ENCODE measurements around the gene PSRC1.

Gene PSRC1

DNA sequence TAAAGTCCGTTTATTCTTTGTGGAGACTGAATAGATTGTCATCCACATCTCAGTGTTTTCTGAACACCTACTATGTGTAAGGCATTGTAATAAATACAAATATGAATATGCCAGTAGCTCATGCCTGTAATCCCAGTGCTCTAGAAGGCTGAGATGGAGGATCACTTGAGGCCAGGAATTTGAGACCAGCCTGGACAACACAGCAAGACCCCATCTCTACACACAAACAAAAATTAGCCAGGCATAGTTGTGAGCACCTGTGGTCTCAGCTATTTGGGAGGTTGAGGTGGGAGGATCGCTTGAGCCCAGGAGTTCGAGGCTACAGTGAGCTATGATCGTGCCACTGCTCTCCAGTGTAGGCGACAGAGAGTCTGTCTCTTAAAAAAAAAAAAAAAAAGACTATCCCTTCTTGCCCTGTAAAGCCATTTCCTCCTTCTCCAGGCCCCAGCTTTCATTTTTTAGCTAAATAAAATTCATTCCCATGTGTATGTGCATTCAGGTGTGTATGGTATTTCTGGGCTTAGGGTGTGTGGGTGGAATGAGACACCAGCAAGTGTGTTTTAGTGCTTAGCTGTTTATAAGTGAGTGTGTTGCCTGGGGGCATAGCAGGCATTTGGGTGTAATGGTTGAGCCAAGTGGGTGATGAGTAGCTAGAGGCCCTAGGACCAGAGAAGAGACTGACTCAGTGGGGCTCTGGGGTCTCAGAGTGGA, 25.8 kb downstream of the PSRC1 start:
- DNase-seq, result peak; percentile 10

DNA sequence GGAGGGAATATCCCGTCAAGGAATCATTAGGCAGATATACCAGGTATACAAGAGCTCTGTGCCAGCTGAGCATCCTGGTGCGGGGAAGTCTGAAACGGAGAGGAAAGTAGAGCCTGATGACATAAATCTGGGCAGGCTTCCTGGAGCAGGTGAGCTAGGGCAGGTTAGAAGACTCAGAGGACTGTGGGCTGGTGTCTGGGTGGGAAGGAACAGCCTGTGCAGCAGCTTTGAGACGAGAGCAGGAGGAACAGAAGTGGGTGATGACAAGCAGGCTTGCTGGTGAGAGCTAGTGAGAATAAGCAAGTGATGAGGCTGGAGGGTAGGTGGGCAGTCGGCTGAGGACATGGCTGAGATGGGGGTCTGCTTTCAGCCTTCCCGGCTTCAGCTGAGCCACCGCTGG, 26.9 kb downstream of the PSRC1 start:
- DNase-seq, result peak; percentile 23

DNA sequence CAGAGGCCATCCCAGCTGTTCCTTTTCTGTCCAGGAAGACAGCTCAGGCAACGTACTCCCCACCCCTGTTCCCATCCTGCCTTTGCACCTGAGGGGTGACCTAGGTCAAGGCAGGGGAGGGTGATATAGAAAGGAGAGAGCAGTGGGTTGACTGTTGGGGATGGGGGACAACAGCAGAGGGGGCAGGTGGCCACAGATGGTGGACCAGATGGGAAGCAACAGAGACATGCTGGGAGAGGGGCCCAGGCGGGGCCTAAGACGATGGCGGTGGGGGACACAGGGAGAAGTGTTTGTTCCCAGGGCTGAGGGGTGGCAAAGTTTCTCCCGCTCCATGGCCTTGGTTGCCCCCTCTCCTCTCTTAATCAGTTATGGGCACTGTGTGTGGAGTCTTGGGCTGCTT, 27.3 kb downstream of the PSRC1 start:
- DNase-seq, result peak; percentile 23

DNA sequence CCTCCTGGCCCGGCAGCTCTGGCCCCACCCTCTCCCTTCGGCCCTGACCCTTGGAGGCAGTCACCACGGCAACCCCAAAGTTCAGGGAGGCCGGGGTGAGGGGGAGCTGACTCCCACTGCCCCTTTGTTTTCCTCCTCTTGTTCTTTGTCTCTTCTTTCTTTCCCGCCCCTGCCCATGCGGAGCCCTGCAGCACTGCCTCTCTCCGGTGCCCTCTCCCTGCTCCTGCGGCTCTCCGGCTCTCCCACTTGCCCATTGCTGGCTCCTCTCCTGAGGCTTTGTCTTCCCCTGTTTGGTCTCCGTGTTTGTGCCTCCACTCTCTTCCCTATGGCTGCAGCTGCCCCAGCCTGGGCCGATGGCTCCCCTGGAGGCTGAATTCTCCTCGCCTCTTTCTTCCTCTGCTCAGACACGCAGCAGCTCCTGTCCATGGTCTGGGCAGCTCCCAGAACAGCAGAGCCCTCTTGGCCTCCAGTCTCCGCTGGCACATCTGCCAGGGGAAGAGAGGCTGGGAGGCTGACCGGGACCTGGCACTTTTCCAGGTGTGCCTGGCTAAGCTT, 27.8 kb downstream of the PSRC1 start:
- peak; percentile 28 for DNase-seq

DNA sequence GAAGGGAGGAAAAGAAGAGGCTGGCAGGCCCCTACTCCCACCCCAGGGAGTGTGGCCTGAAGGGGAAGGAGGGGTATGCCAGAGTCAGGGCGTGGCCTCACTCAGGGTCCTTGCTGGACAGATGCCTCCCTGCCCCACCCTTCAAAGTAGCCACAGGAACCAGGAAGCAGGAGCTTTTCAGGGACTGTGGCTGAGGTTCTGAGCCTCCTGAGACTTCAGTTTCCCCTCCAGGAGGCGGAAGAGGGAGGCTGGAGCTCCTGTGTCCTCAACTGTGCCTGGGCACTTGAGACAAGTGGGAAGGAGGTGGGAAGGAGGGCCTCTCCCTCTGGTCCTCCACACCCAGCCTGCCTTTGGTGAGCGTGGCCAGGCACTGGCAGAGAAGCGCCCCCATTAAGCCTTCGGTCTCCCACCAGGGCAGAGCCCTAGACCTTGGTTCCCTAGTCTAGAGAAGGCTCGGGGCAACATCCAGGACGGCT, 28.3 kb downstream of the PSRC1 start:
- DNase-seq, result peak; percentile 34

DNA sequence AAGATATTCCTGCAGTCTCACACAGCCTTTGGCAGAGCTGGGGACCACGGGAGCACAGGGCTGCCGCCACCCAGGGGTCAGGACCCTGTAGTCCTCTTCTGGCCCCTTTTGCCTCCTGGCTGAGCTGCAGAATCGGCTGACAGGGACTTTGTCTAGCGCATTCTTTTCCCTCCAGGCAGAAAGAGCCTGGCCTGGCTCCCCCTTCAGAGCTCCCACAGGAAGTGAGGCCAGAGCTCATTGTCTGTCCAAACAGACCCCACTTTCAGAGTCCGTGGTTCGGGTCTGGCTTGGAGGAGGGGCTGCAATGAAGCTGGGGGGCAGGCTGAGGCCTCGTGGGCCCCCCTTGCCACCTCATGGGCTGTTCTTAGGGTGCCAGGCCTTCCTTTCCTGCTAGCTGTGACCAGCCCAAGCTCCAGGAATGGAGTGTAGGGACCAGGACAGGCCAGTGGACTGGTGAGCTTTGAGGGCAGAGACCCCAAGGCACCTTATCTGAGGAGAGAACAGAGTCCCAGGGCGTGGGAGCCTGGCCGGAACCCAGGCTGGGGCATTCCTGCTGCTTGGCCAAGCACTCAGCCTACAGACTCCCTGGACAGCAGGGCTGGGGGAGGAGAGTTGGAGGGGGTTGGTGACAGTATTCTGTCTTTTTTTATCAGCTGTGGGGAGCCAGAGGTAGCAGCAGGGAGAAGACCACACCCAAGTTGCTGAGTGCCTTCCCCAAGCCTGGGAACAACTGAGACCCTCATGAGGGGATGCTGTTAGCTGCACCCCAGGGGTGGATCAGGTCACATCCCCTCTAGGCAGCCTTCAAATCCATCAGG, 28.9 kb downstream of the PSRC1 start:
- DNase-seq, result peak; percentile 34

DNA sequence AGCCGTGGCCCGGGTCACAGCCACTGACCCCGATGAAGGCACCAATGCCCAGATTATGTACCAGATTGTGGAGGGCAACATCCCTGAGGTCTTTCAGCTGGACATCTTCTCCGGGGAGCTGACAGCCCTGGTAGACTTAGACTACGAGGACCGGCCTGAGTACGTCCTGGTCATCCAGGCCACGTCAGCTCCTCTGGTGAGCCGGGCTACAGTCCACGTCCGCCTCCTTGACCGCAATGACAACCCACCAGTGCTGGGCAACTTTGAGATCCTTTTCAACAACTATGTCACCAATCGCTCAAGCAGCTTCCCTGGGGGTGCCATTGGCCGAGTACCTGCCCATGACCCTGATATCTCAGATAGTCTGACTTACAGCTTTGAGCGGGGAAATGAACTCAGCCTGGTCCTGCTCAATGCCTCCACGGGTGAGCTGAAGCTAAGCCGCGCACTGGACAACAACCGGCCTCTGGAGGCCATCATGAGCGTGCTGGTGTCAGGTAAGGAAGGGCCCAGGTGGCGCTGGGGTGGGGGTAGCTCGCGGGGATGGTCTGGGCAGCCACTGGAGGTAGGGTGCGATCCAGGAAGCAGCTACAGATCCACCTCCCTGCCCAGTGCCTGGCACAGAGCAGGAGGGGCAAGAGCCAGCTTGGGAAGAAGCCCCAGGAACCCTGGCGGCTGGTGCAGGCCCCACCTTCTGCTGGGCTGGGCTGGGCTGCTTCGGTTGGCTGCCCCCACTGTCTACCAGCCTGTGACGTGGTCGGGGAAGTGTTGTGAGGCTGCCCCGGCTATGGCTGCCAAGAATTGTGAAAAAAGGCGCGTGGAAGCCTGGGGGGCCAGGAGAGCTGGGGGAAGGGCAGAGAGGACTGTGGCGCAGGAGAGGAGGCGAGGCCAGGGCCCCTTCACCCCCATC, 29.8 kb downstream of the PSRC1 start:
- no peak for DNase-seq

DNA sequence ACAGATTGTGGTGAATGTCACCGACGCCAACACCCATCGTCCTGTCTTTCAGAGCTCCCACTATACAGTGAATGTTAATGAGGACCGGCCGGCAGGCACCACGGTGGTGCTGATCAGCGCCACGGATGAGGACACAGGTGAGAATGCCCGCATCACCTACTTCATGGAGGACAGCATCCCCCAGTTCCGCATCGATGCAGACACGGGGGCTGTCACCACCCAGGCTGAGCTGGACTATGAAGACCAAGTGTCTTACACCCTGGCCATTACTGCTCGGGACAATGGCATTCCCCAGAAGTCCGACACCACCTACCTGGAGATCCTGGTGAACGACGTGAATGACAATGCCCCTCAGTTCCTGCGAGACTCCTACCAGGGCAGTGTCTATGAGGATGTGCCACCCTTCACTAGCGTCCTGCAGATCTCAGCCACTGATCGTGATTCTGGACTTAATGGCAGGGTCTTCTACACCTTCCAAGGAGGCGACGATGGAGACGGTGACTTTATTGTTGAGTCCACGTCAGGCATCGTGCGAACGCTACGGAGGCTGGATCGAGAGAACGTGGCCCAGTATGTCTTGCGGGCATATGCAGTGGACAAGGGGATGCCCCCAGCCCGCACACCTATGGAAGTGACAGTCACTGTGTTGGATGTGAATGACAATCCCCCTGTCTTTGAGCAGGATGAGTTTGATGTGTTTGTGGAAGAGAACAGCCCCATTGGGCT, 30.6 kb downstream of the PSRC1 start:
- no peak for DNase-seq

DNA sequence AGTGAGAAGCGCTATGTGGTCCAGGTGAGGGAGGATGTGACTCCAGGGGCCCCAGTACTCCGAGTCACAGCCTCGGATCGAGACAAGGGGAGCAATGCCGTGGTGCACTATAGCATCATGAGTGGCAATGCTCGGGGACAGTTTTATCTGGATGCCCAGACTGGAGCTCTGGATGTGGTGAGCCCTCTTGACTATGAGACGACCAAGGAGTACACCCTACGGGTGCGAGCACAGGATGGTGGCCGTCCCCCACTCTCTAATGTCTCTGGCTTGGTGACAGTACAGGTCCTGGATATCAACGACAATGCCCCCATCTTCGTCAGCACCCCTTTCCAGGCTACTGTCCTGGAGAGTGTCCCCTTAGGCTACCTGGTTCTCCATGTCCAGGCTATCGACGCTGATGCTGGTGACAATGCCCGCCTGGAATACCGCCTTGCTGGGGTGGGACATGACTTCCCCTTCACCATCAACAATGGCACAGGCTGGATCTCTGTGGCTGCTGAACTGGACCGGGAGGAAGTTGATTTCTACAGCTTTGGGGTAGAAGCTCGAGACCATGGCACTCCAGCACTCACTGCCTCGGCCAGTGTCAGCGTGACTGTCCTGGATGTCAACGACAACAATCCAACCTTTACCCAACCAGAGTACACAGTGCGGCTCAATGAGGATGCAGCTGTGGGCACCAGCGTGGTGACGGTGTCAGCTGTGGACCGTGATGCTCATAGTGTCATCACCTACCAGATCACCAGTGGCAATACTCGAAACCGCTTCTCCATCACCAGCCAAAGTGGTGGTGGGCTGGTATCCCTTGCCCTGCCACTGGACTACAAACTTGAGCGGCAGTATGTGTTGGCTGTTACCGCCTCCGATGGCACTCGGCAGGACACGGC, 31.4 kb downstream of the PSRC1 start:
- DNase-seq, result no peak

DNA sequence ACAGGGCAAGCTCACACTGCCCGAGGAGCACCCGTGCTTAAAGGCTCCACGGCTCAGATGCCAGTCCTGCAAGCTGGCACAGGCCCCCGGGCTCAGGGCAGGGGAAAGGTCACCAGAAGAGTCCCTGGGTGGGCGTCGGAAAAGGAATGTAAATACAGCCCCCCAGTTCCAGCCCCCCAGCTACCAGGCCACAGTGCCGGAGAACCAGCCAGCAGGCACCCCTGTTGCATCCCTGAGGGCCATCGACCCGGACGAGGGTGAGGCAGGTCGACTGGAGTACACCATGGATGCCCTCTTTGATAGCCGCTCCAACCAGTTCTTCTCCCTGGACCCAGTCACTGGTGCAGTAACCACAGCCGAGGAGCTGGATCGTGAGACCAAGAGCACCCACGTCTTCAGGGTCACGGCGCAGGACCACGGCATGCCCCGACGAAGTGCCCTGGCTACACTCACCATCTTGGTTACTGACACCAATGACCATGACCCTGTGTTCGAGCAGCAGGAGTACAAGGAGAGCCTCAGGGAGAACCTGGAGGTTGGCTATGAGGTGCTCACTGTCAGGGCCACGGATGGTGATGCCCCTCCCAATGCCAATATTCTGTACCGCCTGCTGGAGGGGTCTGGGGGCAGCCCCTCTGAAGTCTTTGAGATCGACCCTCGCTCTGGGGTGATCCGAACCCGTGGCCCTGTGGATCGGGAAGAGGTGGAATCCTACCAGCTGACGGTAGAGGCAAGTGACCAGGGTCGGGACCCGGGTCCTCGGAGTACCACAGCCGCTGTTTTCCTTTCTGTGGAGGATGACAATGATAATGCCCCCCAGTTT, 32.3 kb downstream of the PSRC1 start:
- DNase-seq, result no peak

DNA sequence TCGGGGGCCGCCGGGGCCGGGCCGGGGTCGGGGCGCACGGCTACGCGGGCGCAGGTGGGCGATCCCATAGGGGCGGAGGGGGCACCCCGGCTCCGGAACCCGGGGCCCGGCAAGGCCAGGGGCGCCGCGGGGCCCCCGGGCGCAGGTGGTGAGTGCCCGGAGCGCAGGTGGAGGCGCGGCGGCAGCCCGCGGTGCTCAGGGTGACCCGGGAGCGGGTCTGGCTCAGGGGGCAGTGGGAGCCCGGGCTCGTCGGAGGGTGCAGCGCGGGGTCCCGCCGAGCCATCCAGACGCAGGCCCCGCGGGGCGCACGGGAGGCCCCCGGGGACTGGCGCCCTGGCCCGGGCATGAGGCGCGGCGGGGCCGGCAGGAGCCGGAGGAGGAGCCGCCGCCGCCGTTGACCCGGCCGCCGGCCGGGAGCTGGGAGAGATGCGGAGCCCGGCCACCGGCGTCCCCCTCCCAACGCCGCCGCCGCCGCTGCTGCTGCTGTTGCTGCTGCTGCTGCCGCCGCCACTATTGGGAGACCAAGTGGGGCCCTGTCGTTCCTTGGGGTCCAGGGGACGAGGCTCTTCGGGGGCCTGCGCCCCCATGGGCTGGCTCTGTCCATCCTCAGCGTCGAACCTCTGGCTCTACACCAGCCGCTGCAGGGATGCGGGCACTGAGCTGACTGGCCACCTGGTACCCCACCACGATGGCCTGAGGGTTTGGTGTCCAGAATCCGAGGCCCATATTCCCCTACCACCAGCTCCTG, 33.1 kb downstream of the PSRC1 start:
- no peak for DNase-seq

DNA sequence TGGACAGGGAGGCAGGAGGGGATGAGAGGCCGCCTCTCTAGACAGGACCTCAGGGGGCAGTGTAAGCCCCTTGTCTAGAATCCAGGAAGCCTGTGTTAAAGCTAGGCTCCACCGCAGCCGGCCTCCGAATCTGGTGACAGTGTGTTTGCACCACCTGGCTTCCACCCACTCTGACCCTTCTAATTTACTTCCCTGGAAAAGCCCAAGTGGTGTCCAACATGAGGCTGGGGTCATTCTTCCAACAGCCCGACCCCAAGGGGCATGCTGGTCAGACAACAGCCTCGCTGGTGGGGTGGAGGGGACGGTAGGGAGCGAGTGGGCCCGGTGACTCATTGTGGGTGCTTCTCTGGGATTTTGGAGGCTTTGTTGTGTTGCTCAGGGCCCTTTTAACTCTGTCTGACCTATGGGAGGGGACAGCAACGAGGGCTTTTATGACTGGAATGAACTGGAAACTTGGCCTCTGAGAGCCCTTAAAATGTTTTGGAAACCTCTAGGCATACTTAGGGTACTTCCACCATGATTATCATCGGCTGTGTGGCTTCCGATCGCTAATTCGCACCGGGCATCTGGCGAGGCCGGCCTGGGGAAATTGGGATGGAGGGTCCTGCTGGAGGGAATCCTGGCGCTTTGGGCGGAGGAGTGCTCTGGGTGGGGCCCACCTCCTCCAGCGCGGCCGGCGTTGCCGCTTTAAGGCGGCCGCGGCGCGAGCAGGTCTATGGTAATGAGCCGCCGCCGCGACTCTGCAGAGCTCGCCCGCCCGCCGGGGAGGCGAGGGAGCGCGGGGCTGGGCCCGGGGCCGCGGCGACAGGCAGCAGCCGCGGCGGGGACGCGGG, 33.9 kb downstream of the PSRC1 start, which contains the start of gene CELSR2:
Gene CELSR2, plus strand, starts transcription at position 743 of the 833 bp plus-strand sequence. CDS start 541 bp downstream, outside the sequence.
- DNase-seq, result no peak

DNA sequence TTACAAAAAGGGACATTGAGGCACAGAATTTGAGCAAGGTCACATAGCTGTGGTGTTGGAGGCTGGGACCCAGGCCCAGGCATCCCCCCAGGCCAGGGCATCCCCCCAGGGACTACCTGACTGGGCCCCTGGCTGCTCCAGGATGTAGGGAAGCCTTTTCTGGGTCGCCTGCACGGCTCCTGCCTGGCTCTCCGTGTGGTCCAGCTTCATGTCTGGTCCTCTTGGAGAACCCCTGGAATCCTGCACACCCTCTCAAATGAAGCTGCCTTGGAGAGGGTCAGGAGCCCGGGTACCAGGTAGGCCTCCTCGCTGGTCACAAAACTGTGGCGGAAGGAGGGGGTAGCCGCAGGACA, 34.5 kb downstream of the PSRC1 start:
- DNase-seq, result no peak

DNA sequence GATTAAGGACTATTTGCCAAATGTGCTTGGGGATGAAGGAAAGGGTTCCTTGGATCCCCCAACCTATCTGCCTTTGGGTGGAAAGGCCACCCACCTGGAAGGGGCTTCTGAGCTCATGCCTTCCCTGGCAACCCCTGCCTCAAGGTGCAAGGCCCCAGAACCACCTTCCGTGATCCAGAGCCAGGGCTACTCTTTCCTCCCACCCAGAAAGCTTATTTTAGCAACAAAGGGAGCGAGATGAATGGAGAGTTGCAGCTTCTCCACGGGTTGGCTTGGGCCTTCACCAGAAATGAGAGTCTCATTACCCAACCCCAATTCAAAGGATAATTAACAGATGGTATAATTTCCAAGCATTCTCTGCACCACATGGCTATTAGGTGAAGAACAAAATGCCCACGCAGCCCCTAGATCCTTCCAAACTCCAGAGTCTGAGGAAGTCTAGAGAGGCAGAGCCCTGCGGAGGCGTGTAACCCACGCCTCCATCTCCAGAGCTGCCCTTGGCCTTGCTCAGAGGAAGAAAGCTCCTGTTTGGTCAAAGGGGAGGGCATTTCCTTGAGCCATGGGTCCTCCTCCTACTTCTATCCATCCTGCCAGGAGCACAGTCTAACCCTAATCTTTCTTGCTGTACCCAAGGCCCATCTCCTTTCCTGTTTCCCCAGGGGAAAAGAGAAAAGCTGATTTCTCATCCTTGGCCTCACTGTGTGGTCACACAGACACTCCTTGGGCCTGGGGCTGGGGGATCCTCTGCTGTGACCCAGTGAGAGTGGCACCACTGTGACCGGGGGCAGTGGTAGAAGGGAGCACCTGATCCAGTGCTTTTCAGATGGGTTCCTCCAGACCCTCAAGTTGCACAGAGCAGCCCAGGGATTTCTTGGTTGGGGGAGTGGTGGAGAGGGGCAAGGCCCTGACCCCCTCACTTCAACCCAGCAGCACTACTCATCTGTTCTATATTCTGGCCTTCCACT, 35.3 kb downstream of the PSRC1 start:
- no peak for DNase-seq

DNA sequence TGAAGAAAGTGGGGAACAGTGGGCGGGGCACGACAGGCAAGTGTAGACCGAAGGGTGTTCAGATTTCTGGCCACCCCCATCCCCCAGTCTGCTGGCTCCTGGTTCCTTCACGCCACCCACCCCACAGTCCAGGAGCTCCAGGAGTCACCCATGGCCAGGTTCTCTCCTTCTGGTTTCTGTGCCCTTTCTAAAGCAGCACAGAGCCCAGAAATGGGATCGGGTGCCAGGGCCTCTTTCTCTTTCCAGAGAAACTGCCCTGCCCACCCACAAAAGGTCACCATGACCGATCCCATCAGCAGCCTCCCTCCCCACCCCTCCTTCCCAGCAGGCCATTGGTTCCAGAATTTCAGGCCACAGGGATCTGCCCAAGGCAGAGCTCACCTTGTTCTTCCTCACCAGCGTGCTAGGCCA, 36.8 kb downstream of the PSRC1 start:
- DNase-seq, result no peak

DNA sequence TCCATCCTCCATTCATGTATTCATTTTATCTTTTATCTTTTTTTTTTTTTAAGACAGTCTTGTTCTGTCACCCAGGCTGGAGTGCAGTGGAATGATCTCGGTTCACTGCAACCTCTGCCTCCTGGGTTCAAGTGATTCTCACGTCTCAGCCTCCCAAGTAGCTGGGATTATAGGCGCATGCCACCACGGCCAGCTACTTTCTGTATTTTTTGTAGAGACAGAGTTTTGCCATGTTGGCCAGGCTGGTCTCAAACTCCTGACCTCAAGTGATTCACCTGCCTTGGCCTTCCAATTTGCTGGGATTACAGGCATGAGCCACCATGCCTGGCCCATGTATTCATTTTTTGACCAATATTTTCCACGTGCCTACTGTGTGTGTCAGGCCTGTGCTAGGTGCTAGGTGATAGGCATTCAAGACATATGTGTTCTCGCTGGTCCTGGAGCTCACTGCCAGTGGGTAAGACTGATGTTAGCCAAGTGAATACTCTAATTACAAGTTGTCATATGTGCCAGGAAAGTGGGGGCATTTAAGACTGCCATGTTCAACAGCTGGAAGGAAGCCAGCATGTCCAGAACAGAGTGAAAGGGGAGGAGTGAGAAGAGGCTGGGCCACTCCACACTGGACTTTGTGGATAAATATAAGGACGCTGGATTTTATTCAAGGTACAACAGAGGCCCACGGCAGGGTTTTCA, 38.9 kb downstream of the PSRC1 start:
- DNase-seq, result no peak
